HG03342 (cell line): ENCODE data around the gene PRKCH.
"Not testable (repeated sequence)": the region's sequence is repeated elsewhere in the genome, so short reads cannot be mapped to it uniquely, and the experiment has no call there.

Experiments
- ATAC-seq: cut with Tn5 transposase; IDR thresholded peaks from one replicate; pipeline ENCODE4 v1.9.1; 2021; ENCODE audit warnings: mild to moderate bottlenecking, moderate library complexity; ENCODE audit not compliant: unreplicated experiment

The PRKCH gene

DNA sequence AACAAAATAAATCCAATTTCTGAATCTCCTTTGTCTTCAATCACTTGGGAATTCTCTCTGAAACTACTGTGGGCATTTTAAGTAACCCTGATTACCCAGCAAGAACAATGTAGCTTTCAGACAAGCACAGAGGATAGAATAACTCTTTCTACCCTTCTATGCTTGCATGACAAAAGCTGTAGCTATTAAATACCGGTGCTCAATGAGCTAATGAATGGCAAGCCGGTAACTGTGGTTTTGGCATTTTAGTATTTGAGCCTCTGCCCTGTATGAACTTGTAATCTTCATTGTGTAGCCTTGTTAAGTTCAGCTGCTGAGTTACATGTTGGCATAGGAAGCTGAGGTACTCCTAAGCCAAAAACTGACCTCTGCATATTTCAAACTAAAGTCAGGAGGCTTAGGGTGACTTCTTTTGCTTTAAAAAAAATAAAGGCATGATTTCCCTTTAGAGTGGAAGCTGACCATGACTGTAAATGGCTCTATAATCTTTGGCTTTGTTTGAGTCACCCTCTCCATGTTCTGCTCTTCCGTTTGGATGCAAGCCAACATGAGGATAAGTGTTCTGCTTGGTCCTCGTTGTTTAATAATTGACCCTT lies 202.9 kb downstream of the PRKCH start:
- ATAC-seq: no peak

DNA sequence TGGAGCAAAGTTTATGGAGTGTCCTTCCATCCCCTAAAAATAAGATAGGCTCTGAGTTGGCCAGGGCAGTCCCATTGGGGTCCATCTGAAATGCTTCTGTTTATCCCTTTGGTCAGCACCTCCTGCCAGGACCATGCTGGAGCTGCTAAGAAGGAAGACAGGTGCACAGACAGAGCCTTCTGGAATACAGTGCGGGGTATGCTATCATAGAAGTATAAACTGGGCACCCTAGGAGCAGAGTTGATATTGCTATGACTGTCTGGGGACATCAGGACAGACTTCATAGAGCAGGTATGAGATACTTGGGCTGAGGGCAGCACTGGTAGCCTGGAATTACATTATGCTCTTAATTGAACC lies 203.5 kb downstream of the PRKCH start:
- no peak for ATAC-seq

DNA sequence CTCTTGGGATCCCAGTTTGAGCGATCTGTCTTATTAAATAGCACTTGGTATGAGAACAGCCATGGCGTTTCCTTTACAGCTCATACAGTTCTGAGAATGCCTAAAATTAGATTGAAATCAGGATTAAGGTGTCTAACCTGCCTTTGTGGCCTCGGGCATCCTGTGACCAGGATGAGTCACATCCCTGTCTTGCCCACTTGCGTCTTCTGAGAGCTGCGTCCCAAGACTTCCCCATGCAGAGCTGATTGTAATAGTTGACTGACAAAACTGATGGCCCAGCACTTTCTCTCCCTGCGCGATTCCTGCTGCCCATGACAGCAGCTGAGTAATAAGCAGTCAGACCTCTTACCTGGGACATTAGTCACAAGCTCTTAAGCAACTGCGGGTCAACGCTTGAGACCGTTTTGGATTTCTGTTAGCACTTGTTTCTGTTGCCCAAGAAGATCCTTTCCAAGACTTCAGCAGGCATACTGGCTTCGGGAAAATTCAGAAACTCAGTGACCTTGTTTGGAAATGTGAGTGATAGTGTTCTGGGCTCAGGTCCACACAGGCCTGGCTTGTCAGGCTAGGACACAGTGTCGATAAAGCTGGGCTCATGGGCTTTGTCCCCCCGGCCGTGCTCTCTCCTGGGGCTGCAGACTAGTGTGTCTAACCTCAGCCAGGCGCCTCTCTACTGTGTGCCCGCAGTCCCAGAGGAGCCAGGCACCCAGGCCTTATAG lies 204.1 kb downstream of the PRKCH start:
- ATAC-seq: peak; percentile 82

DNA sequence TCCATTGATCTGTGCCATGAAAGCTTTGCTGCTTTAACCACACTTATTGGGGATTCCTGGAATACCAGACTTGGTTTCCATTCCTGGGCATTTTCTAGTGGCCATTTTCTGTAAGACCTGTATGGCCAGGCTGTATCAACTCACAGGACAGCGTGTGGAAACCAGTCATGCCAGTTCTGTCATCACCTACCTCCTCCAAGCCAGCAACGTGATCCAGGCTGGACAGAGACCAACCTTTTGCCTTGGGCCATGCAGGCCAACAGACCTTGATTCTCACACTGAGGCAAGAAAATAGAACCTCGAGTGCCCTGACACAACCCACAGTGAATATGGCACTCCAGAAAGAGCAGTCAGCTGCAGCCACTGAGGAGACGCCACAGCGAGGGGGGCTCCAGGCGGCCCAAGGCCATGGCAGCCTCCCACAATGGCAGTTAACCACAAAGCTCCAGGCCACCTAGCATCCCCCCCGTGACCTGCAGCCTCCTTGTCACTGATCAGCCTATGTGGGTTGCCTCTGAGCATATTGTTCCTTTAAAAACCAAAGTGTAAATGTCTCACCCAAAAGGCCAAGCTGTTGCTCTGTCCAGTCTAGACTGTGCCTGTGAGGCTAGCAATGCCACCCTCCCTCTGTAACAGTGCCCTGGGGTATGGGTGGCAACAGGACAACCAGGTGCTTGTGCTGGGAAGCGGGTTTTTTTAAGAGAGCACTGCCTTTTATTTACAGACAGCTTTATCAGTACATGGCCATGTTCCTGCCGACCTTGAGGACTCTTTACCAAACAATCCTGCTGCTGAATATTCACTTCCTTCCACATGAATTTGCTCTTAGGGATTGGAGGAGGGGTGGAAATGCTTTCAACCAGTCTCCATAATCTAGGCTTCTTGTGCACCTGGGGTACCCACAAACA lies 205.3 kb downstream of the PRKCH start:
- ATAC-seq: no peak

DNA sequence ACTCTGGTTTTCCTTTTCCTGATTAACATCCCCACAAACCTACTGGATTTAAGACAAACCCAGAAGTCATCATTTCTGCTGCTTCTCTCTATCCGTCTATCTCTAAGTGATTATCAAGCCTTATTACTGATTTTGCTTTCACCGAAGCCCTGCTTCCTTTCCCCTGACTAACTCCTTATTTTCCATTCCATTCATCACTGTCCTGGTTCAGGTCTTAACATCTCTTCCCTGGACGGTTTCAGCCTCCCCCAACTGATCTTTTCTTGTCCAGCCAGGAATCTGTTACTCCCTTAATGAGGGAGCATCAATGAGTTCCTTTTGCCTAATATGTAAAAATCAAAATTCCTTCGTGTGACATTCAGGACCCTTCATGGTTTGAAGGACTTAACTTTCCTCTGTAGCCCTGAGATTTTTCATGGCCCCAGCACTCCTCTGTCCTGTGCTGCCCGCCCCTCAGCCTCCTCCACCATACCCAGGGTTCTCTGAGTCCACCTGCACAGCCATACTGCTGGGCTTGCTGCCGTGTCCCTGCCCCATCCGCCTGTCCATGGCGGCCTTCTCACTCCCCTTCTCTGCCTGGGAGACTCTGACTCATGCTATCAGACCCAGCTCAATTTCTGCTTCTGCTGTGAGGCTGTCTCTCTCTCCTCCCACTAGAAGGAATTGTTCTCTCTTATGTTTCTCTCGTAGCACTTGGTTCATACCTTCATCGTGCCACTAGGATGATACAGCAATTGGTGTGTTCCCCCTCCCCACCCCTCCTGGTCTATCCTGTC lies 206.1 kb downstream of the PRKCH start:
- ATAC-seq: no peak

DNA sequence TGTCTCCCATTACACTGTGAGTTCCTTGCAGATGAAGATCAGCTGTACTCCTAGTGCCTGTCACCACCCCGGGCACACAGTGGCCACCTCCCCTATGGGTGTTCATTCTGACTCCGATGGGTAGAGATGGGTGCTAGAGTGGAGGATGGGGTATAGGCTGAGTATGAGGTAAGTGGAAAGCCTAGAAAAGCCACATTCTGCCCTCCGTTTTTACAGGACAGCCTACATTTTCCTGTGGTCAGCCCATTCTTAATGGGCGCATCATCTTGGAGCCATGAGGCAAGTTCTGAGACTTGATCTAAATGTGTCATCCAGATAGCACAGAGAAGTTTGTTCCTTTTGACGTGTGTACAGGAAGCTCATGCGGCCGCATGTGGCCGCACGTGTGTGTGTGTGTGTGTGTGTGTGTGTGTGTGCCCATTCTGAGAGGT lies 207.2 kb downstream of the PRKCH start:
- ATAC-seq: no peak

DNA sequence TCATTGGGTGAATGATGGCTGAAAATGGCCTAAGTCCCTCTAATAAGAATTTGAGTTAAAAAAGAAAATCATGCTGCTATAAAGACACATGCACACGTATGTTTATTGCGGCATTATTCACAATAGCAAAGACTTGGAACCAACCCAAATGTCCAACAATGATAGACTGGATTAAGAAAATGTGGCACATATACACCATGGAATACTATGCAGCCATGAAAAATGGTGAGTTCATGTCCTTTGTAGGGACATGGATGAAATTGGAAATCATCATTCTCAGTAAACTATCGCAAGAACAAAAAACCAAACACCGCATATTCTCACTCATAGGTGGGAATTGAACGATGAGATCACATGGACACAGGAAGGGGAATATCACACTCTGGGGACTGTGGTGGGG lies 208.0 kb downstream of the PRKCH start:
- ATAC-seq: not testable (repeated sequence)

DNA sequence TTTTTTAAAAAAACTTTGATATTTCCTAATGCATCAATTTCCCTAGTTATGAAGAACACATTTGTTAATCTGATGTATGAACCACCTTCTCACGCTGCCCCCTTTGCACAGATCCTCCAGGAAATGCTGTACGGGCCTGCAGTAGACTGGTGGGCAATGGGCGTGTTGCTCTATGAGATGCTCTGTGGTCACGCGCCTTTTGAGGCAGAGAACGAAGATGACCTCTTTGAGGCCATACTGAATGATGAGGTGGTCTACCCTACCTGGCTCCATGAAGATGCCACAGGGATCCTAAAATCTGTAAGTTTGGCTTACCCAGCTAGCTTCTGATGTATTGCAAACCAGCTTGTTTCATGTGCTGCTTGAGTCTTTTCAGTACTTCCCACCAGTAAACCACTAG lies 208.9 kb downstream of the PRKCH start:
- no peak for ATAC-seq

DNA sequence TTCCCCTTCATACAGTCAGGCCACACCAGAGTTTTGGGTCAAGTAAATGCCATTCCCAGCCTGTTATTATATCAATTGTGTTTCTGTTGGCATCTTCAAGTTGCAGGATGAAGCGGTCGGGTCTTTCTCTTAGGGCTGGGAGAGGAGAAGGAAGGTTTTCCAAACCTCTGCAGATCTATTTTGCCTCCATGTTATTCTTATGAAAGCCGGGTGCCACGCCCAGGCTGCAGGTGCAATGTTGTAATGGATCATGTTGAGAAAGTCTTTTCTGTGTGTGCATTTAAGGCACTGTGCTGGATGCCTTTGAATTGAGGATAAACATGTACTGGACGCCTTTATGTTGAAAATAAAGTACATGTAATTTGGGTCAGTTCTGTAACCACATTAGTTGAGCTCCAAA lies 209.5 kb downstream of the PRKCH start:
- ATAC-seq: no peak

DNA sequence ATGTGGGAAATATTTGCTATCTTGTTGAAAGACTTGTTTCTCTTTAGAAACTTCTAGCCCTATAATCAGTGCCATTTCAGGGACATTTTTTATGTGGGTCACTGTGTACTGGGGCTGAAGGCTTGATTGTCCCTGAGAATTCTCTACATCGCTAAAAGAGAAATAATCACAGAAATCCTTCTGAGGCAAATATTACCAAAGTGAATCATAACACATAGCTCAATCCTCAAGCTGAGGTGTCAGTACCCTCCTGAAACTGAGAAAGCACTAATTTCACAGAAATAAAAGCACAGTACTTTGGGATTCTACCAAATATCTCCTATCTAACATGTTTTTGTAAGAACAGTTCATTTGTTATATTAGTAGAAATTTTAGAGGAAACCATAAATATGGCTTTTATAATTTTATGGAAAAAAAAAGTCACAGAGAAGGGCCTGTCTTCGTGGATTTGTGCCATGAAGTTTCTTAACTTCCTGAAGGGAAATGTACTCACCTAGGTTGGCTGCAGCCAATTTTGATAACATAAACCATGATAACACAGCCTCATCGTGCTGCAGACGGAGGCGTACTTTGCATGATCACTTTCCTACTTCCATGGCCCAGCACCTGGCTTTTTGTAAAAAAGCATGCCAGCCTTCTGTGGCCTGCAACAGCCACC lies 210.2 kb downstream of the PRKCH start:
- no peak for ATAC-seq

DNA sequence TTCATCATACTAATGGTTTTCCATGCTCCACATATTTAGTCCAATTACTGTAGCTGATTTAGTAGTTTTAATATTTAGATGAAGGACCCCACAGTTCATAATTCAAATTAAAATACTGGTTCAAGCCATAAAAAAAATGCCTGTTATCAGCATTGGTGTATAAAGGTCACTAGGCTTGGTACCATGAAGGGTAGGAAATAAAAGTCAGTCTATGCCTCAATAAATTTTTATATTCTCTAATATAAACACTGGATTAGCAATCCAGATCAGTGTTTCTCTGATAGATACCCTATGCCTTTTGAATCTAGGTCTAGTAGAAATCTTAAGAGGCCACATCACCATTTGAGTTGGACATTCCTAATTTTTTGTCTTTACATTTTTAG lies 210.7 kb downstream of the PRKCH start:
- ATAC-seq: no peak

DNA sequence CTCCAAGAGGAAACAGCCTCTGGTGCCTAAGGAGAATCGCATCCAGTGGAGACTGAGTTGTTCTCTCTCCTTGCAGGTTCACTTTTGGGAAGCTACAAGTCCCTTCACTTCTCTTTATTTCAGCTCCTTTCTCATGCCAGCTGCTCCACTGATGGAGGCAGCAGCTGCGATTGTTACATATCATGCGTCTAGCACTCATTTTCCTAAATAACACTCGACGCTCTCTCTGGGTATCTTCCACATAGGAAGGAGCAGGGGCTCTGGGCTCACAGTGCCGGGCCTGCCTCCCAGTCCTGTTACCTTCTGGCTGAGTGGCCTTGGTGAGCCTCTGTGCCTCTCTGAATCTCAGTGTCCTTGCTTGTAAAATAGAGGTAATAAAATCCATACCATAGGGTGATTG lies 211.4 kb downstream of the PRKCH start:
- ATAC-seq: no peak

DNA sequence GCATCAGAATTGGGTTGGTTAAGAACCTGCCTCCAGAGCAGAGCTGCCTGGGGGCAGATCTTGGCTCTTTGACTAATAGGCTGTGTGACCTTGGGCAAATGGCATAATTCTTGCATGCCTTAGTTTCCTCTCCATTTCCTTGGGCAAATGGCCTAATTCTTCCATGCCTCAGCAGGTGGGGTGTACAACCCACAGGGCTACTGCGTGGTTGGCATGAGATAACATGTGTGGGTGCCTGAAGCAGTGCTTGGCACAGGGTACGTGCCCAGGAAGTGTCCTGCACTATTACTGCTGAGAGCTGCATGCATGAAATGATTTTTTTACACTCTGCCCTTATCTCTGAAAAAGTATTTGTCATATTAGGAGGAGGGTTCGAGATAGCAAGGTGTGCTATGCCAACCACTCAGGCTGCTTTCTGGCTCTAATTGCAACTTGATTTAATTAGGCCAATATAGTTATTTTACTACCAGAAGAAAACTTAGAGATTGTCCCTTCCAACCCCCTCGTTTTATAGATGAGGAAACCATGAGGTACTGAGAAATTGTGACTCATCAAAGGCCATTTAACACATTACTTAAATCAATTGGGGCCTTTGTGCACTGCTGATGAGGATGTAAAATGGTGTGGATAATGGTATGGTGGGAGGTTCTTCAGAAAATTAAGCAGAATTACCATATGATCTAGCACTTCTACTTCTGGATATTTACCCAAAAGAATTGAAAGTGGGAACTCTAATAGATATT lies 212.3 kb downstream of the PRKCH start:
- ATAC-seq: no peak

DNA sequence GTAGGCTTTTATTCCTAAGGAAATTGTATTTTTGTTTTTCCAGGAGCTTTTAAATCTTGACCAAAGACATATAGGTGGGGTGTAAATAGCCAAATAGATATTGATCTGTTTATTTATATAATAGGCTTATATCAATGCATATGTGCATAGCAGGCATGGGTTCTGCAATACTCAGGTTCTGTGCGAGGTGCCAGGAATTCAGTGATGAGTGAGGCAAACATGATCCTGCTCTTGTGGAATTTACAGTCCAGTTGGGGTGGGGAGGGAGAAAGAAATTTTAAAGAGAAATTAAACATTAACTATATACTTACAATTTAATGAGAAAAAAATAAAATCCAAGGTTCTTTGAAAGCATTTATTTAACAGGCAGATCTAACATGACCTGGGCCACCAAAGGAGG lies 213.7 kb downstream of the PRKCH start:
- ATAC-seq: no peak

DNA sequence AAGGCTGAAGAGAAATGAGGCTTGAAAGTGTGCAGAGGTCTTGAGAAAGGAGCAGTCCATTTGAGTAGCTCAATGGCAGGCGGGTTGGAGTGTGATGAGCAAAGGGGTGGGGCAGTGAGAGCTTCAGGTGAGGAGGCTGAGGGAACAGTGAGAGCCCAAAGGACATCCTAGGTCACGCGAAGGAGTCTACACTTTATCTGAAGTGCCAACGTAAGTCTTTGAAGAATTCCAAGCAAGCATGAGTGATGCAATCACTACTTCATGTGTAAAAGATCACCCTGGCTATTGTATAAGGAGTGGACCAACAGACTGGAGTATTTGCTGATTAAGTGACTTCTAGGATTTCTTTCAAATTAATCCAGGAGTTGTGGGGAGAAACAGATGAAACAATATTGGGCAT lies 214.1 kb downstream of the PRKCH start:
- no peak for ATAC-seq

DNA sequence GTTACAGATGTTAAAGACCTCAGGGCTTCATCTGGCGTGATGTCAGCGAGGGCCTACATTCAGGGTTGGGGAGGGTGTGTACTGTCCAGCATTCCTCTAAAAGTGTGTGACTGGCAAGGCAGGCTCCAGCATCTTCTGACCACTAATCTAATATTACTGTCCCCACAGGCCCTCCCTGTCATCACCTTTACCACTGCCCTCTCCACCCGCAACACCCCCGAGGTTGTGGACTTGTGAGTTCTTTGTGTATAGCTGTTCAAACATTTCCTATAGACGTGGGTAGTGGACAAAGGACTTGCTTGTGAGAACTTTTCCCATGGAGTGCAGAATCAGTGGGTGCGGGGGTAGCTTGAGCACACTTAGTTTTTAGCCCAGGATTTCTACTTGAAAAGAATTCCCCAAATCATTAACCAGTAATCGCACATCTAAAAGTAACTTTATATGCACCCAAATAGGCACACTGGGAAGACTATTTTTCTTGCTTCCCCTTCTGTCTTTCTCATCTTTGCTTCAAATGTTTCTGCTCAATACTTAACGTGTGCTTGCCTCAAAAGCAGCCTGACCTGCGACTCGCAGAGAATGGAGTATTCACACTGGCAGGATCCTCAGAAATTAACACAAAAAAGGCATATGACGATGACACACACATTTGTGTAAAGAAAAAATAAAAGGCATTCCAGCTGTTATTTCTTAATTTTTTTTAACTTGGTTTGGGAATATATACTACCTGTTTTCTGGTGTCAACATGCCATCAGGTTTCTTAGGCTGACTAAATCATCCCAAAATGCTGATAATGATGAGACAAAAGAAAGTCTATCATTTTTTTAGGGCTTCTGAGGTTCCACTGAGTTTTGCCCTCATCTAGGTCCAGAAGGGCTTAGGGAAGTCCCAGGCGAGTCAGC lies 215.5 kb downstream of the PRKCH start:
- no peak for ATAC-seq

DNA sequence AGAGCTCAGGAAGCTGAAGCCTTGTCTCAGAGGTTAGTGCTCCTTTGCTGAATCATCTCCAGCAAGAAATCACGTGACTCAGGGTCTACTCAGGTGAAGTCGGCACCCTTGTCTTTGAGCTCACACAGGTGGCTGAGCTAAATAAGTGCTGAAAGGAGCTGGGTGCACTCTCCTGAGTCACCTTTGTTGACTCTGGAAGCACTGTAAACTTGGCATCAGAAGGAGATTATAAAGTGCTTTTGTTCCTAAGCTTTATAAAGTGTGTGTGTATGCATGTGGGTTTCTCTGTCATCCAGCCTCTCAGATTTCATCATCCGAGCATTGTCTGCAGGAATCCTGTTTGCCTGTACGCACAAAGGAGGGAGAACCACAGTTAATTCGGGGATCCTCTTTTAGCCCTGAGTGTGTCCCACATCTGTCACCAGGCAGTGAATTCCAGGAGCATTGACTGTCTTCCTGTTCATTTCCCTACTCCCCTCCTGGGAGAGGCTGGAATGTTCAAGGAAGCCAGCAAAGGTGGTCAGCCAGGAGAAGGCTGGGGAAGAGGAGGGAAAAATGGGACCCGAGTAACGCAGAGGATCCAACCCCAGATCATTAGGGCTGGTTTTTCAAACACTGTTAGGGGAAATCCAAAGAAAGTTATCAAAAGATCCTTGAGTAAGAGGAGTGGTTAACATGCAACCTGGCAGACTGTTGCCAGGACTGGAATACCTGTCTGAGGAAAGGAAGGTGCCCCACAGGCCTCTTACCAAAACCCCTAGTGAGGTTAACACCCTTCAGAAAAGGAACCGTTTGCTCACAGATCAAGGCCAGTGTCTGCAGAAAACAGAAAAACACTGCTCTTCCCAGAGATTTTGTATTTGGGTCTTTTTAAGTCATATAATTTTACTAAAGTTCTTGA lies 216.4 kb downstream of the PRKCH start:
- ATAC-seq: no peak

DNA sequence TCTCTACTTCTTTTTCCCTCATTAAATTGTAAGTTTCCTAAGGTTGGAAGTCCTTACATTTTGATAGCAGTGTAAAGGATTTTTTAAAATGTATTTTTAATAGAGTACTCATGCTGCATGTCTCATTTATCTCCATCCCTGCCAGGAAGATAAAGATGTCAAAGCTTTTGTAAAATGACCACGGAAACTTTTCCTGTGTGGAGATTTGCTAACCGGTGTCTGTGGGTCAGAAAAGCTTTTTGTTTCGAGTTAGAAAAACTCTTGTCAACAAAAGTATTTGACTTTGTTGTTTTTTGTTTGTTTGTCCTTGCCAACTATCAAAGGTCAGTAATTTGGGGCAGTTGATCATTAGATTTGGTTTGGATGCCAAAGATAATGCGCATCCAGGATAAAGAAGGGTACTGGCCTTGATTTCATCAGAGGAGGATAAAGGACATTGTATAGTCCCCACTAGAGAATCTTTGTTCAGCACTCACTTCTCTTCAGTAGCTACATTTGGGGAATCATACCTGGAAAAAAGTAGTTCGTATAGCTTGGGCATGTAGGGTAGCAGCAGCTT lies 217.2 kb downstream of the PRKCH start:
- no peak for ATAC-seq
